Measurements from ENCODE around the gene C2orf69. TPM values are rescaled to one million over a fixed set of nuclear protein-coding genes. Genes with fewer than 3 reads are reported as not detected.

Gene C2orf69
- total RNA-seq, 1 experiment from 2014 or later: 15.2 TPM

DNA sequence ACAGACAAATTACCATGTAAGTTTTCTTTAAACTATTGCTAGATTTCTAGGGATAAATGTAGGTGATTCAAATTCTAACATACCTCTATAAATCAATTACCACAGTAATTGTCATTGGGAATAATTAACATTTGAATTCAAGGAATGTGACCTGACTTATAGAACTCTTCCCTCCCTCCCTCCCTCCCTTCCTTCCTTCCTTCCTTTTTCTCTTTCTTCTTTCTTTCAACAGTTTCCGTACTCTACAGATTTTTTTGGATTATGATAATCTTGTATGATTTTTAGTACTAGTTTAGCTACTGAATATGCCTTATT is 41.9 kb upstream of the C2orf69 start:
- intact Hi-C loops (cut with micrococcal nuclease; ENCODE audit: unreplicated experiment): loop anchor here (10.0 kb wide), 1 partner anchor 274 kb away; no protein-coding TSS in a partner anchor
- no TSS peak for BruUV-seq (replicated peaks)
- Mint-ChIP-seq H3K27me3 (ENCODE audit: unreplicated experiment) (no peaks in the 10 kb centered on the region), H3K4me3 (ENCODE audit: low read depth, unreplicated experiment) (no peak overlapping the region), H3K4me1 (ENCODE audit: low read depth, unreplicated experiment) (no peaks in the 10 kb centered on the region), H3K27ac (ENCODE audit: unreplicated experiment) (no peak overlapping the region), H3K36me3 (ENCODE audit: insufficient read depth, unreplicated experiment) (no peaks in the 10 kb centered on the region), H3K9me3 (ENCODE audit: low read depth, unreplicated experiment) (peaks cover 2% of the 10 kb centered on the region)
- CTCF ChIA-PET: no interaction called here
- TF ChIP-seq, protein P1, sequence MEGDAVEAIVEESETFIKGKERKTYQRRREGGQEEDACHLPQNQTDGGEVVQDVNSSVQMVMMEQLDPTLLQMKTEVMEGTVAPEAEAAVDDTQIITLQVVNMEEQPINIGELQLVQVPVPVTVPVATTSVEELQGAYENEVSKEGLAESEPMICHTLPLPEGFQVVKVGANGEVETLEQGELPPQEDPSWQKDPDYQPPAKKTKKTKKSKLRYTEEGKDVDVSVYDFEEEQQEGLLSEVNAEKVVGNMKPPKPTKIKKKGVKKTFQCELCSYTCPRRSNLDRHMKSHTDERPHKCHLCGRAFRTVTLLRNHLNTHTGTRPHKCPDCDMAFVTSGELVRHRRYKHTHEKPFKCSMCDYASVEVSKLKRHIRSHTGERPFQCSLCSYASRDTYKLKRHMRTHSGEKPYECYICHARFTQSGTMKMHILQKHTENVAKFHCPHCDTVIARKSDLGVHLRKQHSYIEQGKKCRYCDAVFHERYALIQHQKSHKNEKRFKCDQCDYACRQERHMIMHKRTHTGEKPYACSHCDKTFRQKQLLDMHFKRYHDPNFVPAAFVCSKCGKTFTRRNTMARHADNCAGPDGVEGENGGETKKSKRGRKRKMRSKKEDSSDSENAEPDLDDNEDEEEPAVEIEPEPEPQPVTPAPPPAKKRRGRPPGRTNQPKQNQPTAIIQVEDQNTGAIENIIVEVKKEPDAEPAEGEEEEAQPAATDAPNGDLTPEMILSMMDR (IDR thresholded peaks at IDR 0.05; ENCODE audit: unreplicated experiment): no peak
- DNase-seq: no peak

GRCh38 chr2:199869653-199870052 is 41.4 kb upstream of the C2orf69 start:
- Mint-ChIP-seq H3K9me3 (ENCODE audit: low read depth, unreplicated experiment) (peaks cover 5% of the 10 kb centered on the region), H3K27ac (ENCODE audit: unreplicated experiment) (no peak overlapping the region), H3K4me3 (ENCODE audit: low read depth, unreplicated experiment) (no peak overlapping the region), H3K4me1 (ENCODE audit: low read depth, unreplicated experiment) (no peaks in the 10 kb centered on the region), H3K27me3 (ENCODE audit: unreplicated experiment) (no peaks in the 10 kb centered on the region), H3K36me3 (ENCODE audit: insufficient read depth, unreplicated experiment) (no peaks in the 10 kb centered on the region)
- DNase-seq: no peak
- intact Hi-C loops (cut with micrococcal nuclease; ENCODE audit: unreplicated experiment): loop anchor here (10.0 kb wide), 1 partner anchor 275 kb away; no protein-coding TSS in a partner anchor
- CTCF ChIA-PET: no interaction called here
- BruUV-seq (replicated peaks): no TSS peak
- TF ChIP-seq, protein P1 (IDR thresholded peaks at IDR 0.05; ENCODE audit: unreplicated experiment): no peak

DNA sequence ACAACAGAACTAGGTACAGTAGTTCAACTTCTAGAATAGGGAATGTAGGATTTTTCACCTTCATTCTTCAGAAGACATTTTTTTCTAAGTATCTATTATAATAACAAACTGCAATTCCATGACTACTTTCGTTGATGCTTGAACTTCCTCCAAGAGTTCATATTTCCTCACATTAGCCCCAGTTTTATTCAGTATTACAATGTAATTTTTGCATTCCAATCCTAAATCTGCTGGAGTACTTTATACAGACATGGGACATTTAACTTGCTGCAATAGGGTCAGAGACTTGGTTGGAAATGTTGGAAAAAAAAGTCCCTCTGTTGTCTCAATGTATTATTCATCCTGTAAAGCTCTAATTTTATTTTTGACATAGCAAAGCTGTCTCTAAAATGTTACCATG is 40.5 kb upstream of the C2orf69 start:
- Mint-ChIP-seq H3K4me3 (ENCODE audit: low read depth, unreplicated experiment) (no peak overlapping the region), H3K9me3 (ENCODE audit: low read depth, unreplicated experiment) (peaks cover 9% of the 10 kb centered on the region), H3K27me3 (ENCODE audit: unreplicated experiment) (no peaks in the 10 kb centered on the region), H3K27ac (ENCODE audit: unreplicated experiment) (no peak overlapping the region), H3K4me1 (ENCODE audit: low read depth, unreplicated experiment) (no peaks in the 10 kb centered on the region), H3K36me3 (ENCODE audit: insufficient read depth, unreplicated experiment) (no peaks in the 10 kb centered on the region)
- intact Hi-C loops (cut with micrococcal nuclease; ENCODE audit: unreplicated experiment): no loop called here
- no peak for DNase-seq
- no TSS peak for BruUV-seq (replicated peaks)
- CTCF ChIA-PET: no interaction called here
- TF ChIP-seq, protein P1 (IDR thresholded peaks at IDR 0.05; ENCODE audit: unreplicated experiment): no peak

DNA sequence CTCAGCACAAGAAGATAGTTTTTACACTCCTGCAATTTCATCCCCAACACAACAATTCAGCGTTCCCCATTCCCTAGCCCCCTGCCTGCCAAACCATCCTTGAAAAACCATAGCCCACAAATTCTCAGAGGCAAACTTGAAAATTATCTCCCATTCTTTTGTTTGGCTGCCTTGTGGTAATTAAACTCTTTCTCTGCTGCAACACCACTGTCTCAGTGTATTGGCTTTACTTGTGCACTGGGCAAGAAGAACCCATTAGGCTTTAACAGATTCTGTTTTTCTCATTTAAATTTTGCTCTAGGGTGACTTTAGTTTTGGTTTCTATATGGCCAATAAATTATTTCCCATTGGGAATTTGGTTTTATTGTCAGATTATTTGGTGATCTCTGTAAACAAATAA is 36.9 kb upstream of the C2orf69 start:
- H3K27me3 Mint-ChIP-seq (ENCODE audit: unreplicated experiment): no peaks in the 10 kb centered on the region
- H3K4me3 Mint-ChIP-seq (ENCODE audit: low read depth, unreplicated experiment): no peak overlapping the region
- no peaks in the 10 kb centered on the region for H3K4me1 Mint-ChIP-seq (ENCODE audit: low read depth, unreplicated experiment)
- H3K9me3 Mint-ChIP-seq (ENCODE audit: low read depth, unreplicated experiment): peaks cover 9% of the 10 kb centered on the region
- intact Hi-C loops (cut with micrococcal nuclease; ENCODE audit: unreplicated experiment): no loop called here
- TF ChIP-seq, protein P1 (IDR thresholded peaks at IDR 0.05; ENCODE audit: unreplicated experiment): no peak
- no TSS peak for BruUV-seq (replicated peaks)
- H3K36me3 Mint-ChIP-seq (ENCODE audit: insufficient read depth, unreplicated experiment): no peaks in the 10 kb centered on the region
- DNase-seq: no peak
- CTCF ChIA-PET: no interaction called here
- no peak overlapping the region for H3K27ac Mint-ChIP-seq (ENCODE audit: unreplicated experiment)

DNA sequence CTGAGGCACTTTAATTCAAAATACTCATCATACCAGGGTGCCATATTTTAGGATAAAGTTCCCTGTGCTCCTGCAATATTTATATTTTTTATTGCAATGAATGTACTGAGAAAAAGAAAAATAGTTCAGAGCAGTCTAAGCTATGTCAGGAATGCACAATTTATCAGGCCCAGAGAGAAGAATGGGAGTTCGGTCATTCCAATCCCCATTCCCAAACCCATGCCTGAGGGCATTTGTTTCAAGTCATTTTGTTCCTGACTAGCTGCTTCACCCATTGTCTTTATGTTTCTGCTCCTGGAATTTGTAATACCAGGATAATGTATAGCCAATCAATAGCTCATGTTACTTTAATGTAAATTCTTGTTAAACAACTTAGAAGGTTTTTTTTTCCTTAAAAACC is 35.7 kb upstream of the C2orf69 start:
- H3K4me1 Mint-ChIP-seq (ENCODE audit: low read depth, unreplicated experiment): no peaks in the 10 kb centered on the region
- no peak for DNase-seq
- CTCF ChIA-PET: no interaction called here
- H3K4me3 Mint-ChIP-seq (ENCODE audit: low read depth, unreplicated experiment): no peak overlapping the region
- peaks cover 9% of the 10 kb centered on the region for H3K9me3 Mint-ChIP-seq (ENCODE audit: low read depth, unreplicated experiment)
- no TSS peak for BruUV-seq (replicated peaks)
- no peaks in the 10 kb centered on the region for H3K27me3 Mint-ChIP-seq (ENCODE audit: unreplicated experiment)
- no peak overlapping the region for H3K27ac Mint-ChIP-seq (ENCODE audit: unreplicated experiment)
- TF ChIP-seq, protein P1 (IDR thresholded peaks at IDR 0.05; ENCODE audit: unreplicated experiment): no peak
- intact Hi-C loops (cut with micrococcal nuclease; ENCODE audit: unreplicated experiment): no loop called here
- no peaks in the 10 kb centered on the region for H3K36me3 Mint-ChIP-seq (ENCODE audit: insufficient read depth, unreplicated experiment)
